ENCODE data around the gene PDLIM3. TPM values are rescaled to one million over a fixed set of nuclear protein-coding genes. Genes with fewer than 3 reads are reported as not detected.

Gene PDLIM3
- total and polyA plus RNA-seq, 2 of the 4 experiments (the other 2 are of a cell fraction) = 6.4 to 11.7 TPM

DNA sequence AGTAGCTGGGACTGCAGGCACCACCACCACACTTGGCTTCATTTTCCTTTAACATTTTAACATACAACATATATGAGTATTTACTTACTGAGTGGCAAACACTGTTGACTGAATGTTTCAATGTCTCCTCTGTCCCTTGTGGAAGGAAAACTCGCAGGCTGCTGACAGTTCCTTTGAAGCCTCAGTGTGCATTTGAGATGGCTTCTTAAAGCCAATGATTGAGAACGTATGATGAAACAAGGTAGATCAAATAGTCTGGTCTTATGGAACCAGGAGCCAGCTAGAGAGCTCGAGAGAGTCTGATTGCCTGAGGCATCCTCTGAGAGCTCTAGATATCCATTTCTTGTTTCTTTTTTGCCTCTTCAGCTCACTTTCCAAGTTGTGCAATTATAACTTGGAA lies 43.0 kb upstream of the PDLIM3 start:
- DNase-seq = no peak
- no peak overlapping the region for H2BK5ac ChIP-seq (ENCODE audit: low read depth, low read length, poor library complexity, severe bottlenecking)
- H4K91ac ChIP-seq (ENCODE audit: insufficient read depth, low read depth, low read length) = no peak overlapping the region
- no peak overlapping the region for H3K14ac ChIP-seq (replicated peaks; ENCODE audit: low read depth, low read length)
- no peak overlapping the region for H3K23ac ChIP-seq (ENCODE audit: low read depth, low read length)
- H3K27ac ChIP-seq (ENCODE audit: insufficient read depth, low read length) = no peak overlapping the region
- intact Hi-C loops (cut with micrococcal nuclease) (no loop called here), in situ Hi-C loops (cut with MboI; ENCODE audit: low sequenced_read_pairs) (no loop called here), dilution Hi-C loops (cut with HindIII; ENCODE audit: low sequenced_read_pairs, unreplicated experiment) (no loop called here)
- peaks cover 0 to 3% of the 10 kb centered on the region in 2 experiments; a peak in 1 of 4 replicates for H3K79me1 ChIP-seq (ENCODE audit: low read depth in 1 of 2, low read length in 2 of 2)
- no peak overlapping the region for H2BK120ac ChIP-seq (ENCODE audit: low read depth, low read length)
- no peak overlapping the region for H4K5ac ChIP-seq (ENCODE audit: low read depth, low read length)
- H3K4me1 ChIP-seq (ENCODE audit: control insufficient read depth, insufficient read depth, low read length) = peaks cover 11% of the 10 kb centered on the region
- no peaks in the 10 kb centered on the region for H4K20me1 ChIP-seq (ENCODE audit: insufficient read depth, low read length)
- H3K18ac ChIP-seq (ENCODE audit: low read depth, low read length) = no peak overlapping the region
- no peak overlapping the region for H2AK5ac ChIP-seq (ENCODE audit: low read depth, low read length)
- no CpG with 5 or more reads among the region's 3 CpGs for WGBS, 2 experiments (ENCODE audit: extremely low coverage in 2 of 2, insufficient read length in 1 of 2)
- H3K27me3 ChIP-seq (ENCODE audit: control insufficient read depth, insufficient read depth, low read length) = no peaks in the 10 kb centered on the region; the same call in 1 of the 2 replicates
- H3K9me1 ChIP-seq (ENCODE audit: insufficient read depth, low read length) = peaks cover 7% of the 10 kb centered on the region
- CTCF ChIA-PET = no interaction called here
- H3K56ac ChIP-seq (ENCODE audit: extremely low read depth, insufficient read depth, low read length) = no peak overlapping the region
- no peak overlapping the region for H2BK20ac ChIP-seq (ENCODE audit: low read depth, low read length)
- H3K9ac ChIP-seq (ENCODE audit: low read depth, low read length) = no peak overlapping the region
- H3K4ac ChIP-seq (ENCODE audit: low read depth, low read length) = no peak overlapping the region
- no peak overlapping the region for H2BK15ac ChIP-seq (ENCODE audit: low read depth, low read length)
- no TSS peak for BruUV-seq (replicated peaks)
- POLR2A ChIA-PET (ENCODE audit: unreplicated experiment) = no interaction called here
- H3K9me3 ChIP-seq (ENCODE audit: control insufficient read depth, insufficient read depth, low read length) = no peaks in the 10 kb centered on the region; the same call in 1 of the 2 replicates
- no peak overlapping the region for H4K8ac ChIP-seq (ENCODE audit: low read depth in 2 of 2, low read length in 2 of 2)
- H3K36me3 ChIP-seq (ENCODE audit: control insufficient read depth, insufficient read depth, low read length) = no peaks in the 10 kb centered on the region
- no peak overlapping the region for H2AFZ ChIP-seq (replicated peaks; ENCODE audit: low read length, poor library complexity)
- no peak overlapping the region for H3K4me2 ChIP-seq (ENCODE audit: low read depth, low read length)
- no peak for ATAC-seq (ENCODE audit: low read depth)
- TF ChIP-seq, protein P1, sequence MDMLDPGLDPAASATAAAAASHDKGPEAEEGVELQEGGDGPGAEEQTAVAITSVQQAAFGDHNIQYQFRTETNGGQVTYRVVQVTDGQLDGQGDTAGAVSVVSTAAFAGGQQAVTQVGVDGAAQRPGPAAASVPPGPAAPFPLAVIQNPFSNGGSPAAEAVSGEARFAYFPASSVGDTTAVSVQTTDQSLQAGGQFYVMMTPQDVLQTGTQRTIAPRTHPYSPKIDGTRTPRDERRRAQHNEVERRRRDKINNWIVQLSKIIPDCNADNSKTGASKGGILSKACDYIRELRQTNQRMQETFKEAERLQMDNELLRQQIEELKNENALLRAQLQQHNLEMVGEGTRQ (IDR thresholded peaks at IDR 0.05; ENCODE audit: low read depth, low read length) = no peak
- TF ChIP-seq BHLHE40 (IDR thresholded peaks at IDR 0.05; ENCODE audit: low read depth, low read length) (no peak), FOS (IDR thresholded peaks at IDR 0.05; ENCODE audit: low read depth, low read length) (no peak)
- no peak overlapping the region for H3K4me3 ChIP-seq (ENCODE audit: insufficient read depth, low read depth, low read length)
- no peak overlapping the region for H2AK9ac ChIP-seq (replicated peaks; ENCODE audit: low read depth, low read length, poor library complexity)

Measured in IMR-90 (cell line).